ENCODE results near the gene RPS15. TPM values are rescaled to one million over a fixed set of nuclear protein-coding genes. Genes with fewer than 3 reads are reported as not detected.

The RPS15 gene
- total RNA-seq, 1 experiment from 2014 or later, result 1,442 TPM

DNA sequence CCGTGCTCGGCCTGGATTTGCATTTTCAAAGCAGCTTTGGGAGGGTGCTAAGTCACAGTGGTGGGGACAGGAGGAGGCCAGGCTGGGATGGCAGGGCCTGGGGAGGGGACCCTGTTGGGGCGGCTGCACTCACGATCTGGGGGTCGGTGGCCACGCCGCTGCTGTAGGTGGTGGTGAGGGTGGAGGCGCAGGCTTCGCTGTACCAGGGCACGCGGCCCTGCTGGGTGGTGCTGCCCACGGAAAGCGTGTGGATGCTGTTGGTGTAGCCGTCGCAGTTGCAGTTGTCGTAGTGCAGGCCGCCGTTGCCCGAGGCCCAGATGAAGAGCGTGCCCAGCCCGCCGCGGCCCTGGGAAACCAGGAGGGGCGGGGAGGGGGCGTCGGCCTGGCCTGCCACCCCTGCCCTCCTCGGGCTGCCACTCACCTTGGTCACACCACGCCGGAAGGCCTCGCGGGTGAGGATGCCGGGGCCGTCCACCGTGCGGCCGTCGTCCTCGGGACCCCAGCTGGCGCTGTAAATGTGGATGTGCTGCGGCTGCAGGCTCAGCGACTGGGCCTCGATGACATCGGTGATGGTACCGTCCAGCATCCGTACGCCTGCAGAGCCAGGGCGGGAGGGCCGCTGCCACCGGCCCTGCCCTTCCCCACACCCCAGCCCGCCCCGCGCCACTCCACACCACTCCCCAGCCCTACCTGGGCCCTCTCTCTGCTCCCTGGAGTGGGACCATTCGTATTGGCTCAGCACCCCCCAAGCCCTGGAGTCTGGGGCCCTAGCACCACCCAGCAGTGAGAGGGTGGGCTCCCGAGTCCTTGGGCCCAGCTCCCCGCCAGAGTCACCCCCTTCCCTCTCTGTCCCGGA lies 48.8 kb downstream of the RPS15 start:
- Histone ChIP-seq H3K27ac (no peak overlapping the region), H3K27me3 (replicated peaks) (peaks cover 9% of the 10 kb centered on the region), H3K4me1 (replicated peaks) (peaks cover 16% of the 10 kb centered on the region), H3K4me3 (no peak overlapping the region), H3K9me3 (replicated peaks) (peaks cover 6% of the 10 kb centered on the region; the same call in 1 of the 2 replicates), H3K36me3 (no peaks in the 10 kb centered on the region; the same call in 1 of the 2 replicates)
- no peak for DNase-seq (ENCODE audit: low read depth in 1 of 2, low spot score in 2 of 2)

- DNase-seq (ENCODE audit: low read depth in 1 of 2, low spot score in 2 of 2), result no peak
- Histone ChIP-seq H3K36me3 (no peaks in the 10 kb centered on the region; the same call in 1 of the 2 replicates), H3K27ac (no peak overlapping the region), H3K9me3 (replicated peaks) (peaks cover 6% of the 10 kb centered on the region; the same call in 1 of the 2 replicates), H3K4me1 (replicated peaks) (peaks cover 16% of the 10 kb centered on the region), H3K4me3 (no peak overlapping the region), H3K27me3 (replicated peaks) (peaks cover 17% of the 10 kb centered on the region)
Measured at GRCh38 chr19:1487576-1488281, 49.5 kb downstream of the RPS15 start.

- H3K27me3 ChIP-seq (replicated peaks), result peaks cover 22% of the 10 kb centered on the region
- H3K27ac ChIP-seq, result no peak overlapping the region
- H3K9me3 ChIP-seq (replicated peaks), result peaks cover 6% of the 10 kb centered on the region; the same call in 1 of the 2 replicates
- H3K36me3 ChIP-seq, result no peaks in the 10 kb centered on the region; the same call in 1 of the 2 replicates
- no peak overlapping the region for H3K4me3 ChIP-seq
- no peak for DNase-seq (ENCODE audit: low read depth in 1 of 2, low spot score in 2 of 2)
- H3K4me1 ChIP-seq (replicated peaks), result peaks cover 16% of the 10 kb centered on the region
Measured at GRCh38 chr19:1488282-1488601, 50.0 kb downstream of the RPS15 start.

DNA sequence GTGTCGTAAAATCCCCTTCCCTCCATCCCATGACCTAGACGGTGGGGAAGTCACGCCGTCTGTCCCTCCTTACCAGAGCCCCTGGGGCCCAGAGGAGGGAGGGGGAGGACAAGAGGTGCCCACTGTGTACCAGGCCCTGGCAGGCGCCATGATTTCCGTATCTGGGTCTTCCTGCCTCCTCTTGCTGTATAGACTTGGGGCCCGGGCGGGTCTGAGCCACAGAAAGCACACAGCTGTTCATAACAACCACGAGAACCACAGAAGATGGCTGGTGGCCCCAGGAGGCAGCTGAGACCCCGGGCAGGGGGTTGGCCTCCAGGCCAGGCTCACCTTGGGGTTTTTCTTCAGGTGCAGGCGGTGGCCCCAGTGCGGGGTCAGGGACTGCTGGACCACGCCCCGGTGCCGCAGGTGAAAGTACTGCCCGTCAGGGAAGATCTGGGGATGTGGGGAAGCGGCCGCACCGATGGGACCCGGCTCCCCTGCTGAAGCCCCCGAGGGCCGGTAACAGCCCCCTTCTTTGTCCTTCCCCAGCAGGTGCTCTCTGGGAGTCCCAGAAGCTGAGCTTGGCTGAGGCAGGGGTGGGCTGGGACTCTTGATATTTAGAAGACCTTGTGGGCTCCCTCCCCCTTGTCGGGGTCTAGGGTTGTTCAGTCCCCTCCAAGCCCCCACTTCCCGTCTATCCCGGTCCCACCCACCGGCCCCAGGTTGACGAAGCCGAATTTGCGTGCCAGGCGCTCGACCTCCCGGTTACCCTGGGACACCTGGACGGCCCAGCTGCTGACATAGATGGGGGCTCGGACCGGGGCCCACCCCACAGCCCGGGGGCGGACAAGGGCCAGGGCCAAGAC lies 51.5 kb downstream of the RPS15 start:
- Histone ChIP-seq H3K27me3 (replicated peaks) (peaks cover 33% of the 10 kb centered on the region), H3K9me3 (replicated peaks) (peaks cover 6% of the 10 kb centered on the region; the same call in 1 of the 2 replicates), H3K36me3 (no peaks in the 10 kb centered on the region; the same call in 1 of the 2 replicates), H3K4me1 (replicated peaks) (peaks cover 16% of the 10 kb centered on the region), H3K27ac (no peak overlapping the region), H3K4me3 (peak overlapping the region; percentile 44)
- no peak for DNase-seq (ENCODE audit: low read depth in 1 of 2, low spot score in 2 of 2)

Other genes with a start within 250 kb of the RPS15 start
- gene STK11, start 232.6 kb upstream of the RPS15 start, total RNA-seq (2014; rRNA removed; shearing (Covaris generic)), result 61.6 and 70.1 TPM in 2 replicates
- gene CBARP, start 200.4 kb upstream of the RPS15 start, total RNA-seq (2014; rRNA removed; shearing (Covaris generic)), result 0.50 and 1.6 TPM in 2 replicates
- gene ATP5F1D, start 196.6 kb upstream of the RPS15 start, total RNA-seq (2014; rRNA removed; shearing (Covaris generic)), result 42.4 and 68.8 TPM in 2 replicates
- gene MIDN, start 189.8 kb upstream of the RPS15 start, total RNA-seq (2014; rRNA removed; shearing (Covaris generic)), result 3.7 and 7.2 TPM in 2 replicates
- gene CIRBP, start 169.1 kb upstream of the RPS15 start, total RNA-seq (2014; rRNA removed; shearing (Covaris generic)), result 314 and 318 TPM in 2 replicates
- 32.2 and 40.6 TPM in 2 replicates for gene FAM174C, start 162.9 kb upstream of the RPS15 start, total RNA-seq (2014; rRNA removed; shearing (Covaris generic))
- not detected in 2 replicates for gene EFNA2, start 152.5 kb upstream of the RPS15 start, total RNA-seq (2014; rRNA removed; shearing (Covaris generic))
- gene NDUFS7, start 54.5 kb upstream of the RPS15 start, total RNA-seq (2014; rRNA removed; shearing (Covaris generic)), result 83.4 and 112 TPM in 2 replicates
- 28.6 and 35.8 TPM in 2 replicates for gene GAMT, start 36.9 kb upstream of the RPS15 start, total RNA-seq (2014; rRNA removed; shearing (Covaris generic))
- gene DAZAP1, start 30.8 kb upstream of the RPS15 start, total RNA-seq (2014; rRNA removed; shearing (Covaris generic)), result 92.9 and 131 TPM in 2 replicates
- 0.25 TPM in 1 of 2 replicates, not detected in the other for gene APC2, start 11.7 kb downstream of the RPS15 start, total RNA-seq (2014; rRNA removed; shearing (Covaris generic))
- 29.3 and 34.2 TPM in 2 replicates for gene C19orf25, start 40.8 kb downstream of the RPS15 start, total RNA-seq (2014; rRNA removed; shearing (Covaris generic))
- gene PCSK4, start 52.0 kb downstream of the RPS15 start, total RNA-seq (2014; rRNA removed; shearing (Covaris generic)), result 0.34 TPM in 1 of 2 replicates, not detected in the other
- 0.92 TPM in 1 of 2 replicates, not detected in the other for gene REEP6, start 52.8 kb downstream of the RPS15 start, total RNA-seq (2014; rRNA removed; shearing (Covaris generic))
- 2.6 and 4.0 TPM in 2 replicates for gene ADAMTSL5, start 74.6 kb downstream of the RPS15 start, total RNA-seq (2014; rRNA removed; shearing (Covaris generic))
- not detected in 2 replicates for gene PLK5, start 85.7 kb downstream of the RPS15 start, total RNA-seq (2014; rRNA removed; shearing (Covaris generic))
- gene MEX3D, start 129.9 kb downstream of the RPS15 start, total RNA-seq (2014; rRNA removed; shearing (Covaris generic)), result 109 and 116 TPM in 2 replicates
- gene MBD3, start 154.5 kb downstream of the RPS15 start, total RNA-seq (2014; rRNA removed; shearing (Covaris generic)), result 128 and 130 TPM in 2 replicates
- 60.1 and 83.4 TPM in 2 replicates for gene UQCR11, start 167.1 kb downstream of the RPS15 start, total RNA-seq (2014; rRNA removed; shearing (Covaris generic))
- gene TCF3, start 214.2 kb downstream of the RPS15 start, total RNA-seq (2014; rRNA removed; shearing (Covaris generic)), result 128 and 245 TPM in 2 replicates